HG03108 (cell line): ENCODE measurements around the gene FHIT.
"Not testable (repeated sequence)": the region's sequence is repeated elsewhere in the genome, so short reads cannot be mapped to it uniquely, and the experiment has no call there.

ENCODE experiments used
- ATAC-seq: cut with Tn5 transposase; IDR thresholded peaks from one replicate; pipeline ENCODE4 v1.9.1; 2021; ENCODE audit warnings: moderate library complexity; ENCODE audit not compliant: unreplicated experiment

The FHIT gene

DNA sequence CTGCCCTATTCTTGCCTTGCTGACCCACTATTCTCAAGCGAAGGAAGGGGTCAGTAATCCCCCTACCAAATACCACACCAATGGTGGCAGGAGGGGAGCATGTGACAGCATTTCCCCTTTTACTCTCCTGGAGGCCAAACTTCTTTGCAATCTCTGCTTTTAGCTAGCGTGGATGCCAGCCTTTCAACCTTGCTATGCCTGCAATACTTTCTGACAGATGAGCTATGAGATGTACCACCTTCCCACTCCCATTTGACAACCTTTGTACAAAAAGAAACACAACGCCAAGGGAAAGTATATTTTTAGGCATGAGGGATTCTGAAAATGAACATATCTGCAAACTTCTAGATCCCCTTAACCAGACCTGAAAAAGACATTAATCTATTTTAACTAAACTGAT lies 302.1 kb downstream of the FHIT start:
- ATAC-seq = no peak

DNA sequence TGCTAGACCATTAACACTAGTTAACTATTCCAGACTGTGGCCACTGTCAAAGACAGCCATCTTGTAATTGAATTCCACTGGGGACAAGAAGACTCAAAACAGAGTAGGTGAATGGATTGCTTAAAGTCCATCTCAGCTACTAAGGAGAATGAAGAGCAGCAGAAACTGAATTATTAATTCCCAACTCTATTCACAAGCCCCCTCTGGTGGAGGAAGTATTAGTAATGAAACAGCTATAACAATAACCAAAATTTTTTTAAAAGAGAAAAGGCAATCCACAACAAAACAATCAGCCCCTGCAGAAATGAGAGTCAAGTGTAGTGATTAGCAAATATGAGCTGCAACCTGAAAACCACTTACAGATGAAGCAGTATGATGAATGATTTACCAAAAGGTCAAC lies 302.8 kb downstream of the FHIT start:
- ATAC-seq = no peak

DNA sequence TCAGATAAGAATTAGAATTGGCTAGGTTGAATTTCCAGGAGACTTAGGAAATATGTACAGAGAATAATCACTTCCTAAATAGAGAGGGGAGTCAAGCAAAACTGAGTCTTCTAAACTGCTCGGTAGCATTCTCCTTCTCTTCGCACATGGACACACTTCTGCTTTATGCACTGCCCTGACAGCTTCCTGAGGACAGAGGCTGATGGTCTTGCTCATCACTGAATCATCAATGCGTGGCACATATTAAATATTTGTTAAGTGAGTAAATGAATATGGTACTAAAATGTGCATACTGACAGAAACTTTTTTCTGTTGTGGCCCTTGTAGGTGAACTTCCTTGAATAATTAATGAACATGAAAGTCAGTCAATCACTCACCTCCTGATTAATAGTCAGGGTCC lies 315.5 kb downstream of the FHIT start:
- ATAC-seq = no peak

DNA sequence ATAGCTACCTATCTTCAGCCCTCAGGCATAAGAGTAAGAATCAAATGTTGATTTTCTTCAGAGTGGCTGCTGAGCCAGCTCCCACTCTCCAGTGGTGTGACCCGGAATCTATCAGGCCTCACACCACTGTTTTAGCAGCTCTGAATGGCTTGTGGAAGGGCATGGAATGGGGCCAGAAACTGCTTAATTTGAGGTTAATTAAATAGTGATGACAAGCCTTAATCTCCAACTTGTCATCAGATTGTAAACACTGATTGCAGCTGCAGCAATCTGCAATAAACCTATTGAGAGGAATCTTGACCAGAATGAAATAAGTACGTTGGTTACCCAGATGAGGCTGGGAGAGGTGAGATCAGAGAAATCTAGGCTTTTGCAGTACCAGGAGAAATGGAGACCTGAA lies 317.4 kb downstream of the FHIT start:
- ATAC-seq = no peak

DNA sequence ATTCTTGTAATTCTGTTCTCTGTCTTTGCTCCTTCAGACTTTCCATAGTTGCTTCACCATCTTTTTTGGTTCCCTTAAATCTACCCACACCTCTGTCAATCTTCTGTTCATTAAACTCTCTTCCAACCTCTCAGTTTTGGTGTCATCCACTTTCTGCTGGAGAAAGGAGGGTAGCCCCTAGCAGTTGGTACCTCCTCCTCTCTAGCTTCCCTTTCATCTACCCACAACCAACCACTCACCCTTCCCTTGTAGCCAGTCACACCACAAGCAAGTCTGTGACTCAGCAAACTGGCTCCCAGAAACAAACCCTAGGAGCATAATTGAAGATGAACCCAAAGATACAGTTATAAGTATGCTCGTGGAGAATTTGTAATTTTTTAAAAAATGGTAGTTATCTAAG lies 318.6 kb downstream of the FHIT start:
- ATAC-seq = no peak

DNA sequence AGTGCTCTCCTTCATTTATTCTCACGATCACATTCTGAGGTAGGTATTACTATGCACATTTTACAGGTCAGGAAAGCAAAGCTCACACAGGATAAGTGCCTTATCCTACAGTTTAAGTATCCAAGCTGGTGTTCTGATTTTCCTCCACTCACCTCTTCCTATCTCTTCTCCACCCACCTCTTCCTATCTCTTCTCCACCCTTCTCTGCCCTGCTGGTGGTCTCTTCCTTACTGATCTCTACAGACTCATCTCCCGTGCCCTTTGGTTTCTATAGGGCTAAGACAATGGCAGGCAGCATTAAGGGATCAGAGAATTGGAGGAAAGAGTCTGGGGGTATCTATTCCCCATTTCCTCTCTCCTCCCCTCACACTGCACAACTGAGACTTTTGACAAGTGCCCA lies 319.1 kb downstream of the FHIT start:
- ATAC-seq = no peak

DNA sequence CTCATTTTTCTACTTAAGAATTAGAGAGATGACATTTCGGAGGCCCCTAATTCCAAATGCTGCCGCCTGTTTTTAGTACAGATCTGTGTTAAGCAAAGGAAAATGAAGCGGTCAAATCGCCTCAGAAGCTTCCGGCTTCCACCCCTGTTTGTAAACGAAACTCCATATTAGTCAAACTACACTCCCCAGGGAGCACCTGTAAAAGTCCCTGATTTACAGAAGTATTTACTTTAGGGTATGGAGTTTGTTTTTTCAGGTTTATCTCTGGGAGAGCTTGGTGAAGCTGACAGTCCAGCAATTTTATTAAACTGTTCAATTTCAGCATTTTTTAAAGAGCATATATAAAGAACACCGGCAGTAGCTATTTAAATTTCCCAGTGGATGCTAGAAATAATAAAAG lies 319.8 kb downstream of the FHIT start:
- no peak for ATAC-seq

DNA sequence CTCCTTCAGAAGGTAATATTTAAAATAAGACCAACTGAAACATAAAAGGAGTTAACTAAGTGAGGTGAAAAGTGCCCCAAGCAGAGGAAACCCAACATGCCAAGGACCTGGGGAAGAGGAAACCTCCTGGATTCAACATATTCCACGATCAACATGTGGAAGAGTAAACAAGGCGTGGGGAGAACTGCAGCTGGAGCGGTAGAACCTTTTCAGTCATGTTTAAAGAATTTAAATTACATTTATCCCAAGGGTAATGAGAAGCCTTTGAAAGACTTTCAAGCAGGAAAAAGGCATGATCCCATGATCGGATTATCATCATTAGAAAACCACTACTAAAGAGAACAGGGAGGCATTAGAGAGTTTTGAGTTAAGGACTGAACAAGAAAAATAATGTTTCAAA lies 330.7 kb downstream of the FHIT start:
- ATAC-seq = no peak

DNA sequence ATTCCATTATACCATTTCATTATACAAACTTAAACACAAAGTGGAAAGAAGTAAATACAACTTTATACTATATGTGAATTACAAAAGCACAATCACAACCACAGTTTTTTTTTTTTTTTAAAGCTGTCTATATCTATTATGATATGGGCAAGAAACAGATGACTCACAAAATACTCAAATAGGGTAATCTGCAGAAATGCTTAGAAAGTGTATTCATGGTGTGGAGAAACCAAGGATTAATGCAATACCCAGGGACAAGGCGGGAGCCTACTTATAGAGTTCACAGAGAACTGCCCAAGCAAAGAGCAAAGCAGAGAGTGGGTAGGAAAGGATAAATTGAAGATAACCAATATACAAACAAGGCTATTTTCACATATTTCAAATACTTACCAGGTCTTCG lies 332.0 kb downstream of the FHIT start:
- ATAC-seq = no peak

DNA sequence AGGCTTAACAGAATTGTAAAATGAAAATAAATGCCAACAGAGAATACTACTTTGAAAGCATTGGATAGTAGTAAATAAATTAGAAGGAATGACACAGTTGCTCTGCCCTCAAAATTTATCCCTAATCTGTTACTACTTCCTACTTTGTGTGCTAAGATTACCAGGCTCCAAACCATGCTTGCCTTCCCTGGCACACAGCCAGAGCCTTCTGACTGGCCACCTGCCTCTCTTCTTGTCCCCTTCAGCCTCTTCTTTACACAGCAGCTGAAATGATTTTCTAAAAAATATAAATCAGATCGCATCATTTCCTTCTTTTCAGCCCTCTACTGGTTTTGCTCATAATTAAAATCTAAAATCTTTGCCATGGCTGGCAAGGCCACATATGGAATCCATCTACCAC lies 334.1 kb downstream of the FHIT start:
- ATAC-seq = no peak

DNA sequence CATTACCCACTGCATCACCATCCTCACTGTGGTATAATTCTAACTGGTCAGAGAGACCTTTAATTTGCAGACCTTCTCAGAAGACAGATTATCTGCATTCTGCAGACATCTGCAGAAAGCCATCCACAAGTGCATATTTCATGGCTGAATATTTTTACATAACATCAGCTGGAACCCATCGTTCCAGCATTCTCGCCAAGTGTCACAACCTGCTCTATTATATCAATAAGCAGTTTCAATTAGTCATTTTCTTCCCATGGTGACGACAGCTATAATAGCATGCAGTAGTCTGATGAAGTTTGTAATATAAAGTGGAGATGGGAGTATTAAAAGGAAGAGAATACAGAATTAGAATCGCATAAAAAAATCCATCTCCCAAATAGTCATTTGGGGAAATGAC lies 334.7 kb downstream of the FHIT start:
- ATAC-seq = no peak

DNA sequence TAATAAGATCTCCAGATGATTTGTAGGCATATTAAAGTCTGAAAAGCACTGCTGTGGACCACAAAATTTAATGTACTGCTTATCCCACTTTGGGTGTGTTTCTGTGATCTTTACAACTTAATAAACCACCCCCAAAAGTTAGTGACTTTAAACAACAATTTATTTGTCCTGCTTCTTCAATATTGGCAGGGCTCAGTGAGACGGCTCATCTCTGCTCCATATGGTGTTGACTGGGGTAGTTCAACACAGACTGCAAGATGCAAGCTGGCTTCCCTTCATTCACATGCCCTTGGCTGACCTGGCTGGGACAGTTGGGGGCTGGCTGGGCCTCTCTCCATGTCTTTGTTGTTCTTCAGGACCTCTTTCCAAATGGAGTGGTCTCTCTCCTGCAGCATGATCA lies 337.8 kb downstream of the FHIT start:
- ATAC-seq = no peak

DNA sequence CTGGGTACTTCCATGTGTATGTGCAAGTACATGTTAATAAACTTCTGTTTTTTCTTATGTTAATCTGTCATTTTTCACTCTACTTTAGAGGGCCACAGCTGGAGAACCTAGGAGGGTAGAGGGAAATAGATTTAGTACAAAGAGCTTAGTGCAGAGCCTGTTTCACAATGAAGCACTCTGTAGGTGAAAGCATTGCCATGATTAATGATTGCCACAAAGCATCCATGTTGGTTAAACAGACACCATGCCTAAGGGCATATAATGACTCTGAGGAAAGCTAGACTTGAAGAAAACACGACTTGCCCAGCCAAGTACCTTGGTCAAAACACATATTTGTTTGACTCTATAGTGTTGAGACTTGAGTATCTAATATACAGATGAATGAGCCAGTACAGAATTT lies 338.4 kb downstream of the FHIT start:
- no peak for ATAC-seq

DNA sequence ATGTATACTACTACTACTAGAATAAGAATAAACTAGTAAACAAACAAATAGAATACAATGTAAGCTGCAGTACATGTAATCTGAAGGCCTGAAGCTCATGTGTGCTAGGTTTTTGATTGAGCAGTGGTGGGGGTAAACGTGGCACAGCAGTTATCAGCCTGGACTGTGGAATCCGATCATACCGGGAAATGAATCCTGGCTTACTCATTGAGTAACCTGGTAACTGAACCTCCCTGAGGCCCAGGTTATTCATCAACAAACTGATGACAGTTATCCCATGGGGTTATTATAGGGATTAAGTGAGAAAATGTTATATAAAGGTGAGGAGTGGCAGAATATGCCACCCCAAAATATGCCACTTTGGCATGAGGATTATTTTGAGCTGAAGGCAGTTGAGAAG lies 339.1 kb downstream of the FHIT start:
- ATAC-seq = no peak

DNA sequence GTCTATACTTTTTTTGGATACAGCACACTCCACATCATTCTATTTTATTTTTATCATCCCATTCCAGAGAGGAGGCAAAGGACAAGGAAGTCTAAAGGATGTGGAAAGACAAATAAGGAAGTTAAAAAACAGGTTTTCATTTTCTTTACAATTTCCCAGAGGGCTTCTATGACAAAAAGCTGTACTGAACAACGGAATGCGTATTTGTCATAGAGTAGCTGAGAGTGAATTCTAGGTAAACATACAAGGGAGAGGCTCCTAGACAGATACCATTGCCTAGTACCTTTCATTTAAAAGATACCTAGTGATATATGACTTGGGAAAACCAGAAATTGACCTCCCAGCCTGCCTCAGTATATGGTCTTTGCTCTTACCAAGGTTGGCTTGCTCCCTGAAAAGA lies 341.7 kb downstream of the FHIT start:
- no peak for ATAC-seq

DNA sequence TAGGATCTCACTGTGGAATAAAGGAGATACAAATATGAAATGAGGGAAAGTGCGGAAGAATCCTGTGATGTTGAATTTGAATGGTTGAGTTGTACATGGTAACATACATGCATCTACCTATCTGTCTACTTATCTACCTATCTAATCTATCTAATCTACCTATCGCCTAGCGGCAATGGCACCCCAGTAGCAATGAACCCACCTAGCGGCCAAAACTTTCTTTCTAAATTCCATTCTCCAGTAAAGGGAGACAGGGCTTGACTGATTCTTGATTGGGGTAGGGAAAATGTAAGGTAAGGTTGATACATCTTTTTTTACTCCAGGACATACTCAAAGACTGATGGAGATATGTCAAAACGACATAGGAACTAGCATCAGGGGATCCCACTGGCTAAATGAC lies 345.0 kb downstream of the FHIT start:
- no peak for ATAC-seq

DNA sequence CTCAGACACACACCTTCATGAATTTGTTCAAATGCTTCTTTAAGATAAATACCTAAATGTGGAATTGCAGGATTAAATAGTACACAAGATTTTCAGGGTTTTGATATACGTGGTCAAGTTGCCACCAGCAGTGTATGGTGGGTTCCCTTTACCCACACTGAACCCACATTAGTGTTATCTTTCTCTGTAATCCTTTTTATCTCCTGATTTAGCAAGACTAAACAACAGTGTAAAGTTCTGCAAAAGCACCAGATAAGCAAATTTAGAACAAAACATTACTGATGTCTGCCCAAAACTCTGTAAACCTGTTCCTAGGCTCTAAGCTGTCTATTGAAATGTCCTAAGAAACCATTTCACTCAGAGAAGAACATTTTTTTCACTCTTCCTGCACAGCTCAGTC lies 352.9 kb downstream of the FHIT start:
- ATAC-seq = no peak

DNA sequence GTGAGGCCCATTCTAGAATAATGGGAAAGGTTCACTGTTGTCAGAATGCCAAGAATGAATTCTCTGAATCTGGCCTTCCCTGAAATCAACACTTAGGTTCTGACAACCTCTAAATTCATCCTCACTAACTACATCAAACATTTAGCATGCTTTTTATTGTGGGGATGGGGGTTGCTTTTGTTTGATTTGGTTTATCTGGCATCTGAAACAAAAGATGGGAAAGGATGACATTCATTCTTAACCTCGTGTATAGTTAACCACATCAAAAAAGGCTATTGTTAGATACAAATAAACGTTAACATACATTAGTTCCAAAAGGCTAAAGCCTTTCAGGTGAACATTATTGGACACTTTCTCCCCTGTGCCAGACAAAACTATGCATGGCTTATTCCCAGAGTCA lies 357.3 kb downstream of the FHIT start:
- no peak for ATAC-seq

DNA sequence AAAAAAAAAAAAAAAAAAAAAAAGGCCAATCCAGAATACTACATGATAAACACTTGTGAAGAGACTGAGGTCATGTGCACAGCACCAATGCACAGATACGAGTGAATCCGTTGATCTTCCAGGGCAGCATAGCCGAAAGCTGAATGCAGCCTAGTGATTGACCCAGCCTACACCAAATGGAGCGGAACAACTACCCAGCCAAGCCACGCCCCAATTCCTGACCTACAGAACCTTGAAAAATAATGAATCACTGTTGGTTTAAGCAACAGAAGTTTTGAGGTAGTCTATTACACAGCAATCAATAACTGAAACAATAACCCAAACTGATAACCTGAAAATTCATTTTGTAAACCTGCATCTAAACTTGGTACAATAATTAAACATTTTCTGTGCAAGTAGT lies 361.0 kb downstream of the FHIT start:
- no peak for ATAC-seq

DNA sequence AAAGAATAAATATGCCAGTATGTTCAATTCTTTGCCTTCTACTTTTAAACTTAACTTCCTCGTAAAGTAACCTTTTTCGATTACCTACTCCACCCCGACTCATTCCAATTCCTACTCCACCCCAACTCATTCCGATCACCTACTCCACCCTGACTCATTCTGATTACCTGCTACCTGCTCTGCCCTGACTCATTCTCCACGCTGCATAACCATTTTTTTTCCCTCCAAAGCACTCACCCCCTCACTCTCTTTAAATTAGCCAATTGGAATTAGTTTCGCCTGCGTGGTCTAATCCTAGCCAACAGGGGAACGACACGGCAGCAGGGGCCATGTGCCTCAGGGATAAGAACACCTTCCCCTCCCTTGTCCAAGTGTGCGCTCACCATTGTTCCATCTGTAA lies 362.3 kb downstream of the FHIT start:
- ATAC-seq = not testable (repeated sequence)

DNA sequence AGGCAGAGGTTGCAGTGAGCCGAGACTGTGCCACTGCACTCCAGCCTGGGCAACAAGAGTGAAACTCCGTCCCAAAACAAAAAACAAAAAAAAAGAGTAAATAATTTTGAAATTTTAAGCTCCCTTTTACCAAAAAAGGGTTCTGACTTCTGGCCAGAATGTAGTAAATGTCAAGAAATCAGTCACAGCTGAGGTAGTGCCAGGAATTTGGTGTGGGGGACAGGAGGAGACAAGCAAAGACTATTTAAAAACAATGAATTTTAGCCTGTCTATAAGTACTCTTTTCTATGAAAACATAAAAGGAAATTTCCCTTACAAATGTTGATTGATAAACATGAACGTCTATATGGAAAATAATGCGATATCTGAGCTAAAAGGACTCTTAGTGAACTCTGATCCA lies 363.7 kb downstream of the FHIT start:
- no peak for ATAC-seq

DNA sequence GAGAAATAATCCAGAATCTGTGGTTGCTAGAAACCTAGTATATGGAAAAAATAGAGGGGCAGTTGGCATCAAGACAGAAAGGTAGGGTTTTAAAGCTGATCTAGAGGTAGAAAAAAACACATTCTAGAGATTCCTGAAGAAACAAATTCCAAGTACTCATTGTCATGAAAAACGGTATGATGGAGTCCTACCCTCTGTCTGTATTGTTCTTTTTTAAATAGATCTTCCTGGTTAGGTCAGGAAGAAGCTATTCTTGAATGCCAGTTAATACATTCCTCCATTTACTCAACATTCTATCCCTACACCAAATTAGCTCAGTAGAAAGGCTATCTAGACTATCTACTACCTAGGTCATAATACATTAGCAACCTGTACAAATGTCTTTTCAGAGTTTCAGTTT lies 364.7 kb downstream of the FHIT start:
- ATAC-seq = no peak

DNA sequence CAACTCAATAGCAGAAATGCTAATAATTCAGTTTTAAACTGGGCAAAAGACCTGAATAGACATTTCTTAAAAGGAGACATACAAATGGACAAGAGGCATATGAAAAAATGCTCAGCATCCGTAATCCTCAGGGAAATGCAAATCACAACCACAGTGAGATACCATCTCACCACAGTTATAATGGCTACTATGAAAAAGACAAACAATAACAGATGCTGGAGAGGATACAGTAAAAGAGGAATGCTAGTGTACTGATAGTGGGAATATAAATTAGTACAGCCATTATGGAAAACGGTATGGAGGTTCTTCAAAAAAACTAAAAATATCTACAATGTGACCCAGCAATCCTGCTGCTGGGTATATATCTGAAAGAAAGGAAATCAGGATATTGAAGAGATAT lies 367.2 kb downstream of the FHIT start:
- no peak for ATAC-seq

DNA sequence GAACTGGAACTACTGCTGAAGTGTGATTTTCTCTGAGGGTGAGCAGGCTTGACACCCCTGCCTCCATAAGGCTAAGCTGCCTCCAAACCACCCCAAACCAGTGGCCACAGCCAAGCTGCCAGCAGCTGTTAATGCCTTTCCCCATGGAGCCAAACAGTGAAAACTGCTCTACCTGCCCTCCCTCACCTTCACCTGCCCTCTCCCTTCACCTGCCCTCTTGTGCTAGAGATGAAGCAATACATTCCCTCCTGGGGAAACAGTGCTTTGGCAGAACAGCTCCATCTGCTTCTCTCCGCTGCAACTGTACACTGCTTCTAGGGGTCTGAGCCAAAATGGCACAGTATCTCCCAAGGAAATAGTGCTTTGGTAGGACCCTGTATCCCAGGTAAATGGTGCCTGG lies 374.1 kb downstream of the FHIT start:
- no peak for ATAC-seq
